ENCODE measurements around the gene PIP4K2A.

- TF ChIP-seq SP1 (IDR thresholded peaks at IDR 0.05) (no peak), FOXM1 (IDR thresholded peaks at IDR 0.05; ENCODE audit: borderline replicate concordance) (no peak), BHLHE40 (IDR thresholded peaks at IDR 0.05; ENCODE audit: borderline replicate concordance) (no peak), FOXK2 (IDR thresholded peaks at IDR 0.05) (no peak), SUZ12 (IDR thresholded peaks at IDR 0.05) (no peak), FOXA1 (IDR thresholded peaks at IDR 0.05) (no peak), ZNF384 (IDR thresholded peaks at IDR 0.05) (no peak), CTBP1 (IDR thresholded peaks at IDR 0.05; ENCODE audit: borderline replicate concordance) (no peak), PKNOX1 (IDR thresholded peaks at IDR 0.05) (0 out of 2 replicates have a peak, but pooled peaks have one; percentile 30), ELF4 (IDR thresholded peaks at IDR 0.05) (no peak), NFRKB (IDR thresholded peaks at IDR 0.05) (no peak), TARDBP (IDR thresholded peaks at IDR 0.05) (no peak)
Observed at GRCh38 chr10:22625516-22626290, 88.7 kb downstream of the PIP4K2A start.

Data from HEK293T (cell line).